ENCODE results near the gene PLET1.

DNA sequence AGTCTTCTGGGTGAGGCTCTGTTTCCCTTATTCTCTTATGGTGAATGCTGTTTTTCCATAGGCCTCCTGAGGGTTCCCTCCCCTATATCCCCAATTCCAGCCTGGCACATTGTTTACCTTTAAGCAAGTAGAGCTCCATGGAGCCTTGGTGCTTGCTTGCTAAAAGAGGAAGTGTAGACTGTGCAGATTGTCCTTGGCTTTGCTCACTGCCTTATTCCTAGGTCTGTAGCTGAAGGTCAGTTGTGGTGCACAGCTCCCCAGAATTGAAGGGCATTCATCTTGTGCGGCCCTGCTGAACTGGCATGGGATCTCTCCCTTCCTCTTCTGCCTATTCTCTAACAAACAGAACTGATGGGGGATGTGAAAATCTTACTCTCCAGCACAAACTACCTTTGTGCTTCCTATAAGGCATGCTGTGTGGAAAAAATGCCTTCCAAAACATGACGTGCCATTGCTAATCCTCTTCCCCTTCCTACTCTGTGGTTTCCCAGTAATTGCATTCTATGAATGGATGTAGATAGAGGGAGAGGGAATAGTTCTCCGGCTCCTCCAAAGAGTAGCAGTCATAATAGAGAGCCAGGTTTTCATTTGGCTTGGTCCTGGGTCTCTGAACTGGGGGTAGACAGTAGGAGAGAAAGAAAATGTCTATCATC, 34.2 kb upstream of the PLET1 start:
- TF ChIP-seq, protein P1, sequence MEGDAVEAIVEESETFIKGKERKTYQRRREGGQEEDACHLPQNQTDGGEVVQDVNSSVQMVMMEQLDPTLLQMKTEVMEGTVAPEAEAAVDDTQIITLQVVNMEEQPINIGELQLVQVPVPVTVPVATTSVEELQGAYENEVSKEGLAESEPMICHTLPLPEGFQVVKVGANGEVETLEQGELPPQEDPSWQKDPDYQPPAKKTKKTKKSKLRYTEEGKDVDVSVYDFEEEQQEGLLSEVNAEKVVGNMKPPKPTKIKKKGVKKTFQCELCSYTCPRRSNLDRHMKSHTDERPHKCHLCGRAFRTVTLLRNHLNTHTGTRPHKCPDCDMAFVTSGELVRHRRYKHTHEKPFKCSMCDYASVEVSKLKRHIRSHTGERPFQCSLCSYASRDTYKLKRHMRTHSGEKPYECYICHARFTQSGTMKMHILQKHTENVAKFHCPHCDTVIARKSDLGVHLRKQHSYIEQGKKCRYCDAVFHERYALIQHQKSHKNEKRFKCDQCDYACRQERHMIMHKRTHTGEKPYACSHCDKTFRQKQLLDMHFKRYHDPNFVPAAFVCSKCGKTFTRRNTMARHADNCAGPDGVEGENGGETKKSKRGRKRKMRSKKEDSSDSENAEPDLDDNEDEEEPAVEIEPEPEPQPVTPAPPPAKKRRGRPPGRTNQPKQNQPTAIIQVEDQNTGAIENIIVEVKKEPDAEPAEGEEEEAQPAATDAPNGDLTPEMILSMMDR (IDR thresholded peaks at IDR 0.05), result no peak
- TF ChIP-seq EZH2 (IDR thresholded peaks at IDR 0.05) (no peak), EZH2phosphoT487 (IDR thresholded peaks at IDR 0.05) (no peak)
